K562 (cell line): ENCODE data around the gene TEX14. TPM values are rescaled to one million over a fixed set of nuclear protein-coding genes. Genes with fewer than 3 reads are reported as not detected.
A peak's percentile ranks its signal among the peaks of the same experiment; 100 is the strongest.

Source experiments
- BMI1 ChIP-seq: fragments of 150-350 bp; IDR thresholded peaks from 2 replicates; pipeline ENCODE4 v1.6.1; 2014; ENCODE audit warnings: low read length
- CBFB ChIP-seq: sonication (generic); formaldehyde crosslinking; IDR thresholded peaks from 2 replicates; pipeline ENCODE4 v1.4.0; 2020; ENCODE audit warnings: mild to moderate bottlenecking, missing genetic modification reagents
- ETV5 ChIP-seq: sonication (generic); formaldehyde crosslinking; IDR thresholded peaks from 2 replicates; pipeline ENCODE4 v1.4.0; 2020; ENCODE audit warnings: low read depth, mild to moderate bottlenecking, missing genetic modification reagents
- HMGN3 ChIP-seq: IDR thresholded peaks from 2 replicates; pipeline ENCODE4 v1.6.1; 2011; ENCODE audit warnings: borderline replicate concordance, low read depth, mild to moderate bottlenecking, mixed read lengths, low read length; ENCODE audit not compliant: insufficient read length; ENCODE audit errors: extremely low read depth
- POLR2G ChIP-seq: fragments of 200-400 bp; formaldehyde crosslinking; IDR thresholded peaks from 2 replicates; pipeline ENCODE4 v1.6.1; 2017; ENCODE audit warnings: low read depth, mild to moderate bottlenecking, antibody characterized with exemption, low read length, moderate library complexity
- RBBP5 ChIP-seq: fragments of 200-600 bp; sonication (generic); IDR thresholded peaks from 2 replicates; pipeline ENCODE4 v1.6.1; 2012; ENCODE audit warnings: borderline replicate concordance, mild to moderate bottlenecking, low read length, control low read depth, inconsistent platforms; ENCODE audit not compliant: insufficient read depth, poor library complexity, severe bottlenecking
- RBFOX2 ChIP-seq: fragments of 200-400 bp; formaldehyde crosslinking; IDR thresholded peaks from 2 replicates; pipeline ENCODE4 v1.6.1; 2017; ENCODE audit warnings: low read depth, mild to moderate bottlenecking, low read length, moderate library complexity
- SMARCB1 ChIP-seq: IDR thresholded peaks from 2 replicates; pipeline ENCODE4 v1.6.1; 2011; ENCODE audit warnings: improper control_type of control experiment, low read depth; ENCODE audit not compliant: insufficient read length
- SPI1 ChIP-seq: IDR thresholded peaks from 2 replicates; pipeline ENCODE4 v1.6.1; 2011; ENCODE audit warnings: low read depth, low read length, control low read depth, borderline replicate concordance
- ZBTB7A ChIP-seq: IDR thresholded peaks from 2 replicates; pipeline ENCODE4 v1.6.1; 2011; ENCODE audit warnings: low read depth, mild to moderate bottlenecking, low read length, moderate library complexity, borderline replicate concordance; ENCODE audit not compliant: control insufficient read depth
- ZFP30 ChIP-seq: fragments of 250-450 bp; sonication (Bioruptor Pico); IDR thresholded peaks from 2 replicates; pipeline ENCODE4 v1.8.0; 2022; ENCODE audit warnings: moderate library complexity, mild to moderate bottlenecking, inconsistent platforms, borderline replicate concordance
- ZFP36 ChIP-seq: fragments of 150-350 bp; IDR thresholded peaks from 2 replicates; pipeline ENCODE4 v1.6.1; 2018; ENCODE audit warnings: low read length, low read depth; ENCODE audit not compliant: partially characterized antibody
- ZFX ChIP-seq: sonication (generic); formaldehyde crosslinking; IDR thresholded peaks from 2 replicates; pipeline ENCODE4 v1.8.0; 2022; ENCODE audit warnings: mild to moderate bottlenecking, missing genetic modification reagents, moderate library complexity
- ZNF12 ChIP-seq: sonication (generic); formaldehyde crosslinking; IDR thresholded peaks from 2 replicates; pipeline ENCODE4 v1.4.0; 2020; ENCODE audit warnings: mild to moderate bottlenecking, missing genetic modification reagents
- ZNF143 ChIP-seq: sonication (generic); formaldehyde crosslinking; IDR thresholded peaks from 2 replicates; pipeline ENCODE4 v1.9.0; 2022; ENCODE audit warnings: mild to moderate bottlenecking, missing genetic modification reagents
- ZNF274 ChIP-seq: IDR thresholded peaks from 2 replicates; pipeline ENCODE4 v1.6.1; 2011; ENCODE audit warnings: low read depth, mild to moderate bottlenecking, low read length, moderate library complexity, borderline replicate concordance
- ZNF444 ChIP-seq: fragments of 250-450 bp; sonication (Bioruptor Pico); IDR thresholded peaks from 2 replicates; pipeline ENCODE4 v1.4.0; 2020; ENCODE audit warnings: mild to moderate bottlenecking, moderate library complexity
- polyA plus RNA-seq, 8 experiments: library from polyadenylated mRNA; depleted of rRNA in 4 of 8; stranded (reverse) in 5 of 8; unstranded in 3 of 8; fragments of >200 nt; fragmentation: Nextera tagmentation in 2 of 8; fragmentation: Illumina TruSeq in 1 of 8; extraction: Ambion mirVana in 2 of 8; extraction: Trizol in 1 of 8; gene quantifications; 2 replicates each; pipeline versions ENCODE4 v1.2.1 to v1.2.3, GENCODE V29; 2011 to 2014; ENCODE audit warnings: inconsistent platforms in 1 of 8, missing spikeins in 1 of 8
- total RNA-seq, 7 experiments: library from RNA; depleted of rRNA in 6 of 7; stranded (reverse); fragments of >200 nt in 6 of 7; fragmentation: Illumina TruSeq in 2 of 7; extraction: Trizol in 2 of 7; gene quantifications; 2 replicates each; pipeline versions ENCODE4 v1.2.1 to v1.2.3, GENCODE V29; 2011 to 2021; ENCODE audit warnings: low replicate concordance in 1 of 7
- TF ChIP-seq, protein P1 (sequence below): fragments of 250-450 bp; sonication (Bioruptor Pico); IDR thresholded peaks from 2 replicates; pipeline ENCODE4 v1.9.0; 2021; ENCODE audit warnings: mild to moderate bottlenecking, inconsistent platforms
- TF ChIP-seq, protein P2 (sequence below): fragments of 450-650 bp; IDR thresholded peaks from 2 replicates; pipeline ENCODE4 v1.6.1; 2014; ENCODE audit warnings: low read depth, mild to moderate bottlenecking, moderate library complexity, borderline replicate concordance

TEX14 gene
- total and polyA plus RNA-seq, 9 of the 15 experiments (the other 6 are each of a cell fraction or from before 2014, with no cell fraction given) = 0.05 to 0.12 (median 0.09) TPM; not detected in 1

DNA sequence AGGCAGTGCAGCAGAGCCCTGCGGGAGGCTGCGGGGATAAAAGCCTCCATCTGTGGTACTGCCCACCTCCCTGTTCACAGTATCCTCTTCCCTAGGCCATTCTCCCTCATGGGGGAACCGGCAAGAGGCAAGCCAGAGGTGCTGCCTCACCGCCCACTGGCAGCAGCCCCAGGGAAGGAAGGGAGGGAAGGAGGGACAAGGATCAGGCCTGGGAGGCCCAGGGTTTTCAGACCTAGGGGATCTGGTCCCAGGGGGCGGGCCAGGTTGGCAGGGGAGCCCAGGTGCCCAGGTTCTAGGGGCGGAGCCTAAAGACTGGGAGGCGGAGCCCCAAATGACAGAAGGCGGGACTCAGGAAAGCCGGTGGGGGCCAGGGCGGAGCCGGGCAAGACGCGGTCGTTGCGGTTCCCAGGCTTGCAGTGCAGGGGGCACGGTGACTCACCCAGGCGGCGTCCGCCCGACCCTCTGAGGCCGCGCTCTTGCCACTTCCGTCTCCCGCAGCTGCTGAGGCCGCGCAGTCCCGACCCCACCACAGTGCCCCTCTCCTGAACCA lies 174.4 kb downstream of the TEX14 start (continued):
- peak; percentile 7; the same call in 1 of the 2 replicates for TF ChIP-seq ZFX (CRISPR knock-in tag)
- TF ChIP-seq BMI1 = no peak
- no peak for TF ChIP-seq ZNF444
- peak; percentile 86; the same call in 1 of the 2 replicates for TF ChIP-seq CBFB (CRISPR knock-in tag)
- TF ChIP-seq SPI1 = peak; percentile 29; the same call in 1 of the 2 replicates
- TF ChIP-seq ZNF12 (CRISPR knock-in tag) = peak; percentile 67; the same call in 1 of the 2 replicates
- TF ChIP-seq HMGN3 = peak; percentile 45
- TF ChIP-seq ETV5 (CRISPR knock-in tag) = peak; percentile 60; the same call in 1 of the 2 replicates
- peak; percentile 85; the same call in 1 of the 2 replicates for TF ChIP-seq ZBTB7A
- TF ChIP-seq RBBP5 = peak; percentile 10
- TF ChIP-seq SMARCB1 = no peak
- peak; percentile 86 for TF ChIP-seq POLR2G
- no peak for TF ChIP-seq ZFP30 (CRISPR knock-in tag)
- TF ChIP-seq ZNF143 (CRISPR knock-in tag) = 0 out of 2 replicates have a peak, but pooled peaks have one; percentile 20
- peak; percentile 55 for TF ChIP-seq ZFP36
- TF ChIP-seq, protein P1, sequence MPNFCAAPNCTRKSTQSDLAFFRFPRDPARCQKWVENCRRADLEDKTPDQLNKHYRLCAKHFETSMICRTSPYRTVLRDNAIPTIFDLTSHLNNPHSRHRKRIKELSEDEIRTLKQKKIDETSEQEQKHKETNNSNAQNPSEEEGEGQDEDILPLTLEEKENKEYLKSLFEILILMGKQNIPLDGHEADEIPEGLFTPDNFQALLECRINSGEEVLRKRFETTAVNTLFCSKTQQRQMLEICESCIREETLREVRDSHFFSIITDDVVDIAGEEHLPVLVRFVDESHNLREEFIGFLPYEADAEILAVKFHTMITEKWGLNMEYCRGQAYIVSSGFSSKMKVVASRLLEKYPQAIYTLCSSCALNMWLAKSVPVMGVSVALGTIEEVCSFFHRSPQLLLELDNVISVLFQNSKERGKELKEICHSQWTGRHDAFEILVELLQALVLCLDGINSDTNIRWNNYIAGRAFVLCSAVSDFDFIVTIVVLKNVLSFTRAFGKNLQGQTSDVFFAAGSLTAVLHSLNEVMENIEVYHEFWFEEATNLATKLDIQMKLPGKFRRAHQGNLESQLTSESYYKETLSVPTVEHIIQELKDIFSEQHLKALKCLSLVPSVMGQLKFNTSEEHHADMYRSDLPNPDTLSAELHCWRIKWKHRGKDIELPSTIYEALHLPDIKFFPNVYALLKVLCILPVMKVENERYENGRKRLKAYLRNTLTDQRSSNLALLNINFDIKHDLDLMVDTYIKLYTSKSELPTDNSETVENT (CRISPR knock-in tag) = 0 out of 2 replicates have a peak, but pooled peaks have one; percentile 28
- TF ChIP-seq, protein P2, sequence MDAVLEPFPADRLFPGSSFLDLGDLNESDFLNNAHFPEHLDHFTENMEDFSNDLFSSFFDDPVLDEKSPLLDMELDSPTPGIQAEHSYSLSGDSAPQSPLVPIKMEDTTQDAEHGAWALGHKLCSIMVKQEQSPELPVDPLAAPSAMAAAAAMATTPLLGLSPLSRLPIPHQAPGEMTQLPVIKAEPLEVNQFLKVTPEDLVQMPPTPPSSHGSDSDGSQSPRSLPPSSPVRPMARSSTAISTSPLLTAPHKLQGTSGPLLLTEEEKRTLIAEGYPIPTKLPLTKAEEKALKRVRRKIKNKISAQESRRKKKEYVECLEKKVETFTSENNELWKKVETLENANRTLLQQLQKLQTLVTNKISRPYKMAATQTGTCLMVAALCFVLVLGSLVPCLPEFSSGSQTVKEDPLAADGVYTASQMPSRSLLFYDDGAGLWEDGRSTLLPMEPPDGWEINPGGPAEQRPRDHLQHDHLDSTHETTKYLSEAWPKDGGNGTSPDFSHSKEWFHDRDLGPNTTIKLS = no peak
- TF ChIP-seq RBFOX2 = peak; percentile 85
- TF ChIP-seq ZNF274 = no peak
